ENCODE measurements around the gene FAM193A.

- TF ChIP-seq, protein P1, sequence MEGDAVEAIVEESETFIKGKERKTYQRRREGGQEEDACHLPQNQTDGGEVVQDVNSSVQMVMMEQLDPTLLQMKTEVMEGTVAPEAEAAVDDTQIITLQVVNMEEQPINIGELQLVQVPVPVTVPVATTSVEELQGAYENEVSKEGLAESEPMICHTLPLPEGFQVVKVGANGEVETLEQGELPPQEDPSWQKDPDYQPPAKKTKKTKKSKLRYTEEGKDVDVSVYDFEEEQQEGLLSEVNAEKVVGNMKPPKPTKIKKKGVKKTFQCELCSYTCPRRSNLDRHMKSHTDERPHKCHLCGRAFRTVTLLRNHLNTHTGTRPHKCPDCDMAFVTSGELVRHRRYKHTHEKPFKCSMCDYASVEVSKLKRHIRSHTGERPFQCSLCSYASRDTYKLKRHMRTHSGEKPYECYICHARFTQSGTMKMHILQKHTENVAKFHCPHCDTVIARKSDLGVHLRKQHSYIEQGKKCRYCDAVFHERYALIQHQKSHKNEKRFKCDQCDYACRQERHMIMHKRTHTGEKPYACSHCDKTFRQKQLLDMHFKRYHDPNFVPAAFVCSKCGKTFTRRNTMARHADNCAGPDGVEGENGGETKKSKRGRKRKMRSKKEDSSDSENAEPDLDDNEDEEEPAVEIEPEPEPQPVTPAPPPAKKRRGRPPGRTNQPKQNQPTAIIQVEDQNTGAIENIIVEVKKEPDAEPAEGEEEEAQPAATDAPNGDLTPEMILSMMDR (conservative IDR thresholded peaks at IDR 0.05; ENCODE audit: low read depth, low read length), result no peak
- TF ChIP-seq EZH2 (IDR thresholded peaks at IDR 0.05; ENCODE audit: low read length, unreplicated experiment) (no peak), EZH2phosphoT487 (IDR thresholded peaks at IDR 0.05; ENCODE audit: borderline replicate concordance, low read length) (no peak)
Measured at GRCh38 chr4:2647403-2648158, 111.1 kb downstream of the FAM193A start.
